GM19438 (cell line): ENCODE measurements around the gene DOCK6.
"Not testable (repeated sequence)": the region's sequence is repeated elsewhere in the genome, so short reads cannot be mapped to it uniquely, and the experiment has no call there.

Experiments
- ATAC-seq: cut with Tn5 transposase; IDR thresholded peaks from one replicate; pipeline ENCODE4 v1.9.1; 2021; ENCODE audit warnings: low read depth; ENCODE audit not compliant: unreplicated experiment

DOCK6 gene

DNA sequence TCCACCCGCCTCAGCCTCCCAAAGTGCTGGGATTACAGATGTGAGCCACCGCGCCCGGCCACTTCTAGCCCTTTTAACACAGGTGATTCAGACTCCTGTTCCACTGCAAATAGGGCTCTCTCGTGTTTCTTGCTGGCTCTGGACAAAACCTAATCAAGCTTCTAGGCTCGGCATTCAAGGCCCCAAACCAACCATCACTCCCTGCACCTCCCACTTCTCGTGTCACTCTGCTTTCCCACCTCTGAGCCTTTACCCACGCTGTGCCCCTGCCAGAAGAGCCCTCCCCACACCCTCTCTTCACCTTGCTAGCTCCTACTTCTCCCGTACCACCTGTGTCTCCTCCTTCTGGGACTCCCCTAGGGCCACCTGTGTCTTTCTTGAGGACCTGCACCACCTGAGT is 84.7 kb downstream of the DOCK6 start:
- ATAC-seq = no peak

DNA sequence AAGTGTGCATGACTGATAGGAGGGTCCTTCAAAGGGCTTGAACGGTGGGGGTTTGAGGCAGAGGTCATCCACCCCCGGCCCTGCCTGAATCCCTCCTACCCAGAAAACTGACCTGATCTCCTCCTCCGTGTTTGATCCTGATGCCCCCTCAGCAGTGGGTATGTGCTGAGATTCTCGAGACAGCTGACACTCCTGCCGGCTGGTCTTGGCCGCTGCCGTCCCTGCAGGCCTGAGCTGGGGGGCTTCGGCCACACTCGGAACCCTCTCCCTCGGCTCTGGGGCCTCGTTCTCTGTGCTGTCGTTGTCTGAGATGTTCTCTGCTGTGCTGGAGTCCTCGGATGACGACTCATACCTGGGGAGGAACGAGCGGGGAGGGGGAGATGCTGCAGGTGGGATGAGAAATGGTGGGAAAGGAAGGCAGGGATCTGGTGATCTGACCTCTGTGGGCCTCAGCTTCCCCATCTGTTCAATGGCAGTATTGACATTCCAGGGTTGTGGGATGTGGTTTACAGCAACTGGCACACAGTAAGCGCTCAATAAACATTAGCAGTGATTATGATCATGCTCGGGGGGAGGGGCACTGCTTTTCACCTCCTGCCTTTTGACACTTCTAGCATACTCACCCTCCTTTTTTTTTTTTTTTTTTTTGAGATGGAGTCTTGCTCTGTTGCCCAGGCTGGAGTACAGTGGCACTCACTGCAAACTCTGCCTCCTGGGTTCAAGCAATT is 85.7 kb downstream of the DOCK6 start:
- no peak for ATAC-seq

DNA sequence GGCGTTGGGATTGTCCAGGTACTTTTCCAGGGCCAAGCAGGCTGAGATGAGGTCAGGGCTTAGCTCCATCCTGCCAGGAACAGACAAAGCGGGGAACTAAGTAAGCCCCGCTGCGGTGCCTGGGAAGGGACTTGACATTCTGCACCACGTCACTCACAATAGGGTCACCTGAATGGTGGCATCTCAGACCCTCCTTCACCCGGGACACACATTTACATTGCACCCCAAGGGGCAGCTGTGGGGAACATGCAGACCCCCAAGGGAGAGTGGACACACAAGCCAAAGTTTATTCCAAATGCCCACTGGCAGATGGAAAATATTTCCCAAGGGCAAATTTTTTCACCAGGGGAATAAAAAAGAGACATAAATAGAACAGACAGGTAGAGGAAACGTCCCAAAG is 86.4 kb downstream of the DOCK6 start:
- ATAC-seq = no peak

DNA sequence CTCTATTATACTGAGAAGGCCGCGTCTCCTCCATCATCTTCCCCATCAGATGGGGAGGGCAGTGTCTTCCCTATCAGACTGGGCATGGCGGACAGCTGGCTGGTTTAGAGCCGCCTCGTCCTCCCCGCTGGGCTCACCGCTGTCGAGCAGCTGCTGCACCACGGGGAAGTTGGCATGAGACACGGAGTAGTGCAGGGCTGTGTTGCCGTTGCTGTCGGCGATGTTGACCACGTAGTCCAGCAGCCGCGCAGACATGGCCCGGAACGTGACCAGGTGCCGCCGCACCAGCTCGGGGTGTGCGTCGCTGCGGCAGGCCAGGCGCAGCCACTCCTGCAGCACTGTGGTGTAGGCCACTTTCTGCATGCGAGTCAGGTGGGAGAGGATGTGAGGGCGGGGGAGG is 88.0 kb downstream of the DOCK6 start:
- ATAC-seq = no peak

DNA sequence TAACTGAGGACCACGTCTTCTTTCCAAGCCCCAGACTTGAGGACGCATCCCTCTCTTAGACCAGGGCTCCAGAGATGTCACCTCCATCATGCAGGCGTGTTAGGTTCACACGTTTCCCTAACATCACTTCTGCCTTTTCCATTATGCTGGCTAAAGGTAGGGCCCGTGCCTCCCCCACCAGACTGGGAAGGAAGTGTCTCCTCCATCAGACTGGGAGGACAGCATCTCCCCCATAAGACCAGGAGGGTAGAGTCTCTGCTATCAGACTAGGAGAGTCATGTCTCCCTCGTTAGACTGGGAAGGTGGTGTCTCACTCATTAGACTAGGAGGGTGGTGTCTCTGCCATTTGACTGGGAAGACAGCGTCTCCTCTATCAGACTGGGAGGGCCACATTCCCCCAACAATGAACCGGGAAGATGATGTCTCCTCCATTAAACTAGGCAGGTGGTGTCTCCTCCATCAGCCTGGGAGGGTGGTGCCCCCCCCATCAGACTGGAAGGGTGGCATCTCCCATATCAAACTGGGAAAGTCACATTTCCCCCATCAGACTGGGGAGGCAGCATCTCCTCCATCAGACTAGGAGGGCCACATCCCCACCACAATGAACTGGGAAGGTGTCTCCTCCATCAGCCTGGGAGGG is 88.7 kb downstream of the DOCK6 start:
- no peak for ATAC-seq

DNA sequence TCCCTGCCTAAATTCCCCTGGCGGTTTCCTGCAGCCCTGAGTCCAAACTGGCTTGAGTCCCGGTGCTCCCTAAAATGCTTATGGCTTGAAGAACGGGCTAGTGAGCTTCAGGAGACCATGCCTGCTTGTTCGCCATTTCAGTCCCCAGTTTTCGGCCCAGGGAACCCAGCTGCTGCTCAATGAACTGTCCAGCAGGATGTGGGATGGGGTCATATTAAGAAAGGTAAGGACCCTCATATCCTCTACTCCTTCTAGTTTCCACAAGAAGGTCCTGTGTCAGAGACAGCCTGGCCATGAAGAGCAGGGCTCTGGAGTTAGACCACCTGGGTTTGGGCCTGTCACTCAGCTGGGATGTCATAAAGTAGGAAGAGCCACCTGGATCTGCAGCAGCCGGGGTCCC is 89.7 kb downstream of the DOCK6 start:
- no peak for ATAC-seq

DNA sequence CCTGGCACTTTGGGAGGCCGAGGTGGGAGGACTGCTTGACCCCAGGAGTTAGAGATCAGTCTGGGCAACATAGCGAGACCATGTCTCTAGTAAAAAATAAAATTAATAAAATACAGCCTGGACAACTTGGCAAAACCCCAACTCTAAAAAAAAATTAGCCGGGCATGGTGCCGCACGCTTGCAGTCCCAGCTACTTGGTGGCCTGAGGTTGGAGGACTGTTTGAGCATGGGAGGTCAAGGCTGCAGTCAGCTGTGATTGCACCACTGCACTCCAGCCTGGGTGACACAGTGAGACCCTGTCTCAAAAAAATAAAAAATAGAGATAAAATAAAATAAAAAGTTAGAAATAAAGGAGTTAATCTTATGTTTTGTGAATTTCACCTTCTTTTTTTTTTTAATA is 91.2 kb downstream of the DOCK6 start:
- no peak for ATAC-seq

DNA sequence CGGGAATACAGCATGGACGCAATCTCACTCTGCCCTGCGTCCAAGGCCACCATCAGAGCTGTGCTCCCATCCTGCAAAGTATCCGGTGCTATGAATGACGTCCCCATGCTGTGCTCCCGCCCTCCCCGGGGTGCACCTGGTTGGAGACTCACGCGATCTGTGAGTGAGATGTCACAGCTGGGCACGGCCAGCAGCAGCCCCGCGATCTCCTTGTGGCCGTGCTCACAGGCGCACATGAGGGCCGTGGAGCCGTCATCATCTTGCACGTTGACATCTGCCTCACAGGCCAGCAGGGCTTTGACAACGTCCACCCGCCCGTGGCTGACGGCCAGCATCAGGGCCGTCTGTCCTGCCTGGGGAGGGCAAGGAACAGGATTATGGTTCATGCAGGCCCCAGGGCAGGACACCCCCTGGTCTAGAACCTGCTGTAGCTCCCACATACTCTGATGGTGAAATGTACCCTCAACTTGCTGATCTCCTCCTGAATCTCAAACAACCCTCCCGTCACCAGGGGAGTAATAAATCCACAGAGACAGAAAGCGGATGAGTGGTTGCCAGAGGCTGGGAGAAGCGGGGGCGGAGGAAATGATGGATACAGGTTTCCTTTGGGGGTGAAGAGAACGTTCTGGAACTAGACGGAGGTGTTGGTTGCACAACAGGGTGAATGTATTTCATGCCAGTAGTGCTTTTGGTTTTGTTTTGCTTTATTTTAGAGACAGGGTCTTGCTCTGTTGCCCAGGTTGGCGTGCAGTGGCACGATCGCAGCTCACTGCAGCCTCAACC is 92.2 kb downstream of the DOCK6 start:
- no peak for ATAC-seq

DNA sequence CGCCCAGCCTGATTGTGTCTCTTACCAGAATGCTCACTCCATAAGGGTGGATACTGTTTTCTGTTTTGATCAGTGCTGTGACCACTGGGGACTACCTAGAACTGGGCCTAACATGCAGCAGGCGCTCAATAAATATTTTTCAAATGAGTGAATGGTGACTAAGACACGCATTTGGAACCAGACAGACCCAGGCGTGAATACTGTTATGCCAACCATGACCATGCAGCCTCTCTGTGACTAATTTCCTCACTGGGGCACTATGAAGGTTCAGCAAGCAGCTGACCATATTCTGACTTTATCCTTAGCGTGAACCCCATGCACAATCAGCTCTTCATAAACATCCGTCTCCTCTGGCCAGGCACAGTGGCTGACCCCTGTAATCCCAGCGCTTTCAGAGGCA is 93.8 kb downstream of the DOCK6 start:
- ATAC-seq = no peak

DNA sequence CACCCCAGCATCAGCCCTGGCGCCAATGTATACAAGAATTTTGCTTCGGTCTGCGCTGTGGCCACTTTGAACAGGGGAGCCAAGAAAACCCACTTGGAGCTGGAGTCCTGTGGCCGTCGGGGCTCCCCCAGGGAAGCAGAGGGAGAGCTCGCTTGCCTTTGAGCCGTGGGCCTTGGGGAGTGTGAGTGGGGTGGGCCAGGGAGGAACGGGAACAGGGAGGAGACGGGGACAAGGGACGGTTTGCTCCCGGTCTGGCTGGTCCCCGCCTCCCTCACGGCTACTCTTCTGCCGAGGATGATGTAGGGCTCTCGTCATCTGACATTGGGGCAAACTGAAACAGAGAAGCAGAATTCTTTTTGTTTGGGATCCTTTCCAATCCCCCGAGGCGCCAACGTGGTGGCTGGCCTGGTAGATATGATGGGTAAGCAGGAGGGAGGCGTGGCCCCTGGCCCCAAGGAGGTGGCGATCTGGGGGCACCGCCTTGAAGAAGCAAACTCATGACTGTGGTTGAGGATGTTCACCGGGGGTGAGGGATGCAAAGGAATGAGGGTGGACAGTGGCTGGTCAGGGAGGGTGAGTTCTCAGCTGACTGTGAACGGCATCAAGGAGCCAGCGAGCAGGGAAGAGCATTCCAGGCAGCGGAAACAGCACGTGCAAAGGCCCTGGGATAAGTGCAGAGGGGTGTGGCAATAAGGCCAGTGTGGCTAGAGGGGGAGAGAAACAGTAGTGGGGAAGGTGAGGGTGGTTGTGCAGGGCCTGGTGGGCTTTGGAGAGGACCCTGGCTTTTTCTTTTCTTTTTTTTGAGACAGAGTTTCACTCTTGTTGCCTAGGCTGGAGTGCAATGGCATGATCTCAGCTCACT is 95.8 kb downstream of the DOCK6 start:
- ATAC-seq = no peak

DNA sequence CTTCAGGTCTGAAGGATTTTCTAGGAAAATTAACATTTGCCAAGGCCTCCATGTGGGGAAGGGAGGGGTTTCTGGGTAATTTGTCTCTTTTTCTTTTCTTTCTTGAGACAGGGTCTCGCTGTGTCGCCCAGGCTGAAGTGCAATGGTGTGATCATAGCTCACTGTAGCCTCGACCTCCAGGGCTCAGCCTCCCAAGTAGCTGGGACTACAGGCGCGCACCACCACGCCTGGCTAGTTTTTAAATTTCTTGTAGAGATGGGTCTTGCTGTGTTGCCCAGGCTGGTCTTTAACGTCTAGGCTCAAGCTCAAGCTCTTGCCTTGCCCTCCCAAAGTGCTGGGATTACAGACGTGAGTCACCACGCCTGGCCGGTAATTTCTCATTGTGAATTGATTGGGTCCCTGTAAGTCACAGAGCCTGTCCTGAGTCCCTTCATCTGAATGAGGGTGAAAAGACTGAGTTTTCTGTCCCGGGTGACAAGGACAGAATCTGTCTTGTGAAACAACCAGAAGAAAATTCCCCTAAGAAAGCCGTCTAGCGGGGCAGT is 96.8 kb downstream of the DOCK6 start:
- no peak for ATAC-seq

DNA sequence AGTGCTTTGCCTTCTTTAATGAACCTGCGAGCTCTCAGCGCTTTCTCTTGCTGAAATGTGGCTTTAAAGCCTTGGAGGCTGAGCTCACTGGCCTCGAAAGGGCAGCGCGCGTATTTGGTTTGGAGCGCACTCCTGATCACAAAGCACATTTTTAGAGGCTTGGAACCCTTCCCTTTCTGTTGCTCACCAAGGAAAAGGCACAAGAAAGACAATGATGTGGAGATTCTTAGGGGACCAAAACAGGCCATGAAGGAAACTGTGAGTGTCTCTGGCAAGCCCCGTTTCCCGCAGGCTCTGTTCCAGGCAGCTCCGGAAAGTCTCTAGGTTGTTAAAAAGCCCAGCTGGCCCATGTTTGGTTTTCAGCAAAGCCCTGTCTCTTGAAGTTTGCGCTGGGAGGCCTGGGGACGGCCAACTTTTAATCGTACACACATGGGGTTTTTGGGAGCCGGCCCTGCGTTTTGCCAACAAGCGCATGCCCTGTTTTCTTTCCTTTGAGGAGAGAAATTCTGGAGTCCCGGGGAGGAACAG is 97.4 kb downstream of the DOCK6 start:
- no peak for ATAC-seq

DNA sequence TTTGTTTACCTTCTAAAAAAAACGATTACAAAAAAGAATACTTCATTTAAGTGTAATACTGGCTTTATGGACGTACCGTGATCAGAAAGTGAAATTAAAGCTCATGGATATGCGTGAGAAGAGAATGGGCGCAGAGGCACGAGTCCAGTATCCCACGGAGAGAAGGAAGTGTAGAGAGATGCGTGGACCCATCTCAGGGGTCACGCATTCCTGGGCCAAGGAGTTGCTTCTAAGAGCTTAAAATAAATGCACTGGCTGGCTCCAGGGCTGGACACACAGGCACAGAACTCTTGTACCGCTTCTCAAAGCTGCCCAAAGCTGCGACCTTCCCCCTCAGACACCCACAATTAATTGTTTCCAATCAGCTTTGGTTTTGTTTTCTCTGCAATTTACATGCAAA is 98.0 kb downstream of the DOCK6 start:
- no peak for ATAC-seq

DNA sequence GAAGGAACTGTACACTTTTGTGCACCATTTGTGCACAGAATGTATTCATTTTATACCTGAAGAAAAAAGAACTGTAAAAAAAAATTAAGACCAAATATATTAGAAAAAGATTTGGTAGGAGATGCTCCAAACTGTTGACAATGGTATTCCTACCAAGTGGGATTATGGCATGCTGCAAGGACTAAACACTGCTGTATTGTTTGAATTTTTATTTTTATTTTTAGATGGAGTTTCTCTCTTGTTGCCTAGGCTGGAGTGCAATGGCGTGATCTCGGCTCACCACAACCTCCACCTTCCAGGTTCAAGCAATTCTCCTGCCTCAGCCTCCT is 101.9 kb downstream of the DOCK6 start:
- not testable (repeated sequence) for ATAC-seq

DNA sequence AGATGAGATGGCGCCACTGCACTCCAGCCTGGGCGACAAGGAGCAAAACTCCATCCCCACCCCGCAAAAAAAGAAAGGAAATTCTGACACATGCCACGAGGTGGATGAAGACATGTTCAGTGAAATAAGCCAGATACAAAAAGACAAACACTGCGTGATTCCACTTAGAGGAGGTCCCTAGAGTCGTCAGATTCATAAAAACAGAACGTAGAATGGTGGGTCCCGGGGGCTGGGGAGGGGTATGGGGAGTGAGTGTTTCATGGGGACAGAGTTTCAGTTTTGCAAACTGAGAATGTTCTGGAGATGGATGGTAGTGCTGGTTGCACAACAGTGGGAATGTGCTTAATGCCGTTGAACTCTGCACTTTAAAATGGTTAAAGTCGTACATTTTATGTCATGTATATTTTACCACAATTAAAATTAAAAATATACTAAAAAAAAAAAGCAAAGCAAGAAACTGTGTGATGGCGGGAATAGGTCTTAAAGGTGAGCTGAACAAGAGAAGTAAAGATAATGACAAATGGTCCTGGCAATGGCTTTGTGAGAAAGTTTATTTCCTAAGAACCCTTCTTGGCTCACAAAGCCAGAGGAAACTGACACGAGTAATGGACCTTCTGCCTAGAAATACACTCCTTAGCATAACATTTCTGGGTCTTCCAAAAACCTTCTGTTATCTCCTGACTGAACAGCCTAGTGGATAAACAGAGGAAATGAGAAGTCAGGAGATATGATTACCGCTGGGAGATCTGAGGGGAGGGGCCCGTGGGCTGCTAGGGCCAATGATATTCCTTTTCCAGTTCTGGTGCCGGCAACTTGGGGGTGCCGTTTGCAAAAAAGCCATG is 102.5 kb downstream of the DOCK6 start:
- no peak for ATAC-seq

DNA sequence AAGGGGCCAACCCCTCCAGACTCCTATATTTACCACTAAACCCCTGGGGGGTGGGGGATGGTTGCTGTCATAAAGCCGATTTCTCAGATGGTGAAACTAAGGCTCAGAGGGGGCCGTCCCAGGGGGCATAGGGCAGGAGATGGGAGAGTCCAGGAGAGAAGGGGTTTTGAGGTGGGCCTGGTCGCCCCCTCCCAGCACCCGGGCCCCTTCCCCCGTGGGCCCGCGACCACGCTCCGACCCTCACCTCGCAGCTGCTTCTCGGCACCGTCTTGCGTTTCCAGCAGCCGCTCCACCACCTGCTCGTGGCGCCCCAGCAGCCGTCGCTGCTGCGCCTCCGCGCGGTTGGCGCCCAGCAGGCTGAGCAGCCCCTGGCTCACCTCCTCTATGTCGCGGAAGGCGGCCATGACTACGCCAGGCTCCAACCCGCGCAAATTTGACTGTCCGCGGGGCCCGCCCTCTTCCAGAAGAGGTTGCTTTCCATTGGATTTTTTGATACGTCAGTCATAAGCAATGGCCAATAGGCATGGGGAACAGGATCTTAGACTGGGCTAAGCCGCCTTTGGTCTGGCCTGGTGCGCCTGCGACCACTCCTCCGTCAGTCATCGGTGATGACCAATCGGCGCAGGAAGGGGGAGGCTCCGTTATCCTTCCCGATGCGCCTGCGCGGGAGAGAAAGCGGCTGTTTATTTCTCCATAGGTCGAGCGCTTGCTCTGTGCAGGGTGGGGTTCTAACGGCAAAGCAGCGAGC is 106.8 kb downstream of the DOCK6 start, which contains the start of gene SPC24:
Gene SPC24, minus strand, starts transcription at position 410 of the 748 bp plus-strand sequence. Its CDS starts 6 bp downstream, at position 404.
- ATAC-seq = peak; percentile 83

DNA sequence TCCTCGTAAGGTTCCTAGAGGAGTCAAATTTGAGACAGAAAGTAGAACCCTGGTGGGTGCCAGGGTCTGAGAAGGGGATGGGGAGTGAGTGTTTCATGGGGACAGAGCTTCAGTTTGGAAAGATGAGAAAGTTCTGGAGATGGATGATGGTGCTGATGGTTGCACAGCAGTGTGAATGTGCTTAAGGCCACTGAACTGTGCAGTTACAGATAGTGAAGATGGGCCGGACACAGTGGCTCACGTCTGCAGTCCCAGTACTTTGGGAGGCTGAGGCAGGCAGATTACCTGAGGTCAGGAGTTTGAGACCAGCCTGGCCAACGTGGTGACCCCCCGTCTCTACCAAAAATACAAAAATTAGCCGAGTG is 107.7 kb downstream of the DOCK6 start:
- no peak for ATAC-seq

DNA sequence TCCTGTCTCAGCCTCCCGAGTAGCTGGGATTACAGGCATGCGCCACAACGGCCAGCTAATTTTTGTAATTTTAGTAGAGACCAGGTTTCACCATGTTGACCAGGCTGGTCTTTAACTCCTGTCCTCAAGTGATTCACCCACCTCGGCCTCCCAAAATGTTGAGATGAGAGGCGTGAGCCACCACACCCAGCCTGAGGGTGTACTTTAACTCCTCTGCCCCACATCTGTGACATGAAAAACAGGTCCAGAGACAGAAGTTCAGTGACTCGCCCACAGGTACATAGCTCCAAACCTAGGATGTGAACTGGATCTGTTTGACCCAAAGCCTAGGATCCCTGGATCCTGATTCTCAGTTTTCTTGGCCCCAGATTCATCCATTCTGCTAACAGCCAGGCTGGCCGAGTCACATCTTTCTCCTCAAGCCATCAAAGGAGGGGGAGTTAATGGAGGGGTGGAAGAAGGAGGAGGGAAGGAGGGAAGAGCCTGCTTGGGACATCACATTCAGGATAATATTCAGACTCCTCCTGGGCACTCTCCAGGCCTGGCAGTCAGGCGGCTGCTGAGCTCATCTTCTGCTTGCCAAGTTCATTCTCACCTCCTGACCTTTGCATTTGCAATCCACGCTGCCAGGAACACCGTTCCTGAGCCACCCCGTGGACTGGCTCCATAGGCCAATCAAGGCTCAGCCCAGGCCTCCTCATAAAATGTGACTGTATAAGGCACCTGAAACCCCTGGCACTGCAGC is 109.8 kb downstream of the DOCK6 start:
- no peak for ATAC-seq
